Ishikawa (cell line): ENCODE results near the gene LGALS1.
A peak's percentile ranks its signal among the peaks of the same experiment; 100 is the strongest.

Source experiments
- CEBPB ChIP-seq: IDR thresholded peaks from 2 replicates; pipeline ENCODE4 v1.6.1; 2012
- CREB1 ChIP-seq: IDR thresholded peaks from 2 replicates; pipeline ENCODE4 v1.6.1; 2012; ENCODE audit warnings: low read depth
- EGR1 ChIP-seq: IDR thresholded peaks from 2 replicates; pipeline ENCODE4 v1.6.1; 2012
- EP300 ChIP-seq: IDR thresholded peaks from 2 replicates; pipeline ENCODE4 v1.6.1; 2012; ENCODE audit warnings: borderline replicate concordance
- FOXM1 ChIP-seq: IDR thresholded peaks from 2 replicates; pipeline ENCODE4 v1.6.1; 2012; ENCODE audit warnings: low read depth, borderline replicate concordance
- MAX ChIP-seq: IDR thresholded peaks from 2 replicates; pipeline ENCODE4 v1.6.1; 2012
- NFIC ChIP-seq: IDR thresholded peaks from 2 replicates; pipeline ENCODE4 v1.6.1; 2012
- RAD21 ChIP-seq: IDR thresholded peaks from 2 replicates; pipeline ENCODE4 v1.6.1; 2012; ENCODE audit warnings: low read depth
- TAF1 ChIP-seq: IDR thresholded peaks from 2 replicates; pipeline ENCODE4 v1.6.1; 2012; ENCODE audit warnings: low read depth, mild to moderate bottlenecking
- TCF12 ChIP-seq: IDR thresholded peaks from 2 replicates; pipeline ENCODE4 v1.6.1; 2012; ENCODE audit warnings: low read depth
- TEAD4 ChIP-seq: IDR thresholded peaks from 2 replicates; pipeline ENCODE4 v1.6.1; 2012
- USF1 ChIP-seq: IDR thresholded peaks from 2 replicates; pipeline ENCODE4 v1.6.1; 2012
- YY1 ChIP-seq: IDR thresholded peaks from 2 replicates; pipeline ENCODE4 v1.6.1; 2012; ENCODE audit warnings: low read depth
- ZBTB7A ChIP-seq: IDR thresholded peaks from 2 replicates; pipeline ENCODE4 v1.6.1; 2012; ENCODE audit warnings: low read depth
- TF ChIP-seq, protein P1 (sequence below): IDR thresholded peaks from 2 replicates; pipeline ENCODE4 v1.6.1; 2012; ENCODE audit warnings: low read depth, mild to moderate bottlenecking

The LGALS1 gene

DNA sequence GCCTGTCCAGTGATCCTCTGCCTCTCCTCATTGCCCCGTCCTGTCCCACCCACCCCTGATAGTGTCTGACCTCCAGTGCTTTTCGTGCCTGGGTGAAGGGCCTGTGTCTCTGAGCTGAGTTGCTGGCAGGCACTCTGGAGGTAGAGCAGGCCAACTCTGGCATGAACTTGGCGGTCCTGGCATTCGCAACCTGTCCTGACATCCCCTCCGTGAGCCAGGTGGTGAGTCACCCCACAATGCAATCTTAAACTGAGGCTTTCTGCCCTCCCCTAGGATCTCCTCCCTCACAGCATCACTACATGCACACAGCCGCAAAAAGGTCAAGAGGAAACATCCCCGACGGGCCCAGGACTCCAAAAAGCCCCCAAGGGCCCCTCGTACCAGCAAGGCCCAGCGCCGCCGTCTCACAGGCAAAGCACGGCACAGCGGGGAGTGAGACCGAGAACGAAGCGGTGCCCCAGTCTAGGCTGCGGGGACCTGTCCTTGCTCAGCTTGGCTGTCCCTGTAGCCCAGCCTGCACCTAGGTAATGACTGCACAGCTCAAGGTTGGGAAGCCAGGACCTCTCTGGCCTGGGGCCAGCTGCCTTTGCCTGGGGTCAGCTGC, 15.6 kb downstream of the LGALS1 start:
- TF ChIP-seq TEAD4 (no peak), RAD21 (no peak), EGR1 (no peak), YY1 (no peak), CEBPB (no peak), CREB1 (no peak), TAF1 (no peak), EP300 (no peak), NFIC (no peak), ZBTB7A (no peak), TCF12 (no peak), USF1 (no peak)
- TF ChIP-seq, protein P1, sequence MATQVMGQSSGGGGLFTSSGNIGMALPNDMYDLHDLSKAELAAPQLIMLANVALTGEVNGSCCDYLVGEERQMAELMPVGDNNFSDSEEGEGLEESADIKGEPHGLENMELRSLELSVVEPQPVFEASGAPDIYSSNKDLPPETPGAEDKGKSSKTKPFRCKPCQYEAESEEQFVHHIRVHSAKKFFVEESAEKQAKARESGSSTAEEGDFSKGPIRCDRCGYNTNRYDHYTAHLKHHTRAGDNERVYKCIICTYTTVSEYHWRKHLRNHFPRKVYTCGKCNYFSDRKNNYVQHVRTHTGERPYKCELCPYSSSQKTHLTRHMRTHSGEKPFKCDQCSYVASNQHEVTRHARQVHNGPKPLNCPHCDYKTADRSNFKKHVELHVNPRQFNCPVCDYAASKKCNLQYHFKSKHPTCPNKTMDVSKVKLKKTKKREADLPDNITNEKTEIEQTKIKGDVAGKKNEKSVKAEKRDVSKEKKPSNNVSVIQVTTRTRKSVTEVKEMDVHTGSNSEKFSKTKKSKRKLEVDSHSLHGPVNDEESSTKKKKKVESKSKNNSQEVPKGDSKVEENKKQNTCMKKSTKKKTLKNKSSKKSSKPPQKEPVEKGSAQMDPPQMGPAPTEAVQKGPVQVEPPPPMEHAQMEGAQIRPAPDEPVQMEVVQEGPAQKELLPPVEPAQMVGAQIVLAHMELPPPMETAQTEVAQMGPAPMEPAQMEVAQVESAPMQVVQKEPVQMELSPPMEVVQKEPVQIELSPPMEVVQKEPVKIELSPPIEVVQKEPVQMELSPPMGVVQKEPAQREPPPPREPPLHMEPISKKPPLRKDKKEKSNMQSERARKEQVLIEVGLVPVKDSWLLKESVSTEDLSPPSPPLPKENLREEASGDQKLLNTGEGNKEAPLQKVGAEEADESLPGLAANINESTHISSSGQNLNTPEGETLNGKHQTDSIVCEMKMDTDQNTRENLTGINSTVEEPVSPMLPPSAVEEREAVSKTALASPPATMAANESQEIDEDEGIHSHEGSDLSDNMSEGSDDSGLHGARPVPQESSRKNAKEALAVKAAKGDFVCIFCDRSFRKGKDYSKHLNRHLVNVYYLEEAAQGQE: no peak

GRCh38 chr22:37692627-37693285, 17.3 kb downstream of the LGALS1 start:
- TF ChIP-seq EGR1: no peak
- no peak for TF ChIP-seq YY1
- no peak for TF ChIP-seq ZBTB7A
- TF ChIP-seq TAF1: no peak
- no peak for TF ChIP-seq CREB1
- TF ChIP-seq NFIC: no peak
- TF ChIP-seq, protein P1: no peak

DNA sequence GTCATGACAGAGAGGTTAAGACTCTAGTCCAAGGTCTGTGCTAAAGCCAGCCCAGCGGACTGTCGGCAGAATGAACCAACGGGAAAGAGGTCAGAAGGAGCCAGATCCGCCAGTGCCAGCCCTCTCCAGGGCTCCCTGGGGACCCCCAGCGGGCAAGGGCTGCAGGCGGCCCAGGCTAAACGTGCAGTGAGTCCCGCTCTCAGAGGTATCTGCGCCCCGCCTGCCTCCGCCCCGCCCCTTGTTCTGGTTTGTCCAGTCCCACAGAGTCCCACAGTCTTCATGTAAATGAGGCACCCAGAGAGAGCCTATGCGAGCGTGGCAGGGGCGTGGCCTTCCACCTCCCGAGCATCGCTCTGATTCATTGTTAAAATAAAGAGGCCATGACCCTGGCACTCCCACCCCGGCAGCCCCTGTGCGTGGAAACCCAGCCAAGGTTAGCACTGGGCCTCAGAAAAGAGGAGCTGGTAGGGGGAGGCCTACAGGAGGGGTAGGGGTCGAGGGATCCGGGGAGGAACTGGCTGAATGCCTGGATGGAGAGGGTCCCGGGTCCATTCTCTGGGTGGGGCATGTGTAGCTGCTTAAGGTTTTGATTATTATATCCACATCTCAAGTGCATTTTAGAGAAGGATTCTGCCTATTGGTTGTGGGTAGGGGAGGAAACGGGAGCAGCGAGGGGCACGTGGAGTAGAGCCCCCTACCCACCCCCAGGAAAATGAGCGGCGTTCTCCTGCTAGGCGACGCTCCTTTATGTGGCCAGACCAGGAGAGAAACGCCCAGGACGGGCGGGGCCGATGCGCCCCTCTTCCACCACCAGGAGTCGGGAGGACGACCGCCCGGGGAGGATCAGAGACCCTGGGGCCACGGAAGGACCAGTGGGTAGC, 21.5 kb downstream of the LGALS1 start, which contains the start of gene TRIOBP:
TSS of gene TRIOBP (plus strand) at position 392 of the 881 bp plus-strand sequence. CDS start 4,318 bp downstream, outside the sequence.
- TF ChIP-seq EGR1: no peak
- TF ChIP-seq TEAD4: peak; percentile 7; the same call in 1 of the 2 replicates
- no peak for TF ChIP-seq CREB1
- TF ChIP-seq MAX: peak; percentile 6; the same call in 1 of the 2 replicates
- TF ChIP-seq TCF12: no peak
- no peak for TF ChIP-seq USF1
- peak; percentile 96 for TF ChIP-seq ZBTB7A
- TF ChIP-seq RAD21: peak; percentile 37
- TF ChIP-seq FOXM1: no peak
- TF ChIP-seq TAF1: no peak

- TF ChIP-seq EGR1: no peak
- no peak for TF ChIP-seq TCF12
- no peak for TF ChIP-seq ZBTB7A
- TF ChIP-seq TEAD4: no peak
- no peak for TF ChIP-seq USF1
- no peak for TF ChIP-seq NFIC
- TF ChIP-seq, protein P1: no peak
- no peak for TF ChIP-seq TAF1
- no peak for TF ChIP-seq RAD21
- no peak for TF ChIP-seq YY1
These were observed 22.1 kb downstream of the LGALS1 start for GRCh38 chr22:37697538-37697835.
